ENCODE measurements around the gene NCKAP1. TPM values are rescaled to one million over a fixed set of nuclear protein-coding genes. Genes with fewer than 3 reads are reported as not detected.
A peak's percentile ranks its signal among the peaks of the same experiment; 100 is the strongest.

NCKAP1 gene
- total and polyA plus RNA-seq, 2 of the 4 experiments (the other 2 are of a cell fraction) = 91.1 to 160 TPM

DNA sequence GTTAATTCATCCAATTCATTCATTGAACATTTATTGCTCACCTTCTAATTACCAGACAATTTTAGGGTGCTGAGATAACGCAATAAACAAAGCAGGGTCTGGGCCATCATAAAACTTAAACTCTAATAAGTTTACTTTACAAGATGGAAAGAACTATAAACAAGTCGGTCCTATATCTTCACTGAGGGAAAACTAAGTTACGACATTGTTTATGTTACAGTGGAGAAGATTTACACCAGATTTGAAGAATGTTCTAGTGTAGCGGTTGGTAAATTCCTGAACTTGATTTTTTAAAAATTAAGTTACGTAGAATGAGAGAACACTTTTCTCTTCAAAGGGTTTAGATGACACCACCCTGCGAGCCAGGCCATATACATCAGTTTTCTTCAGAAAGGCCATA lies 151.2 kb downstream of the NCKAP1 start:
- H3K4me3 ChIP-seq (ENCODE audit: insufficient read depth, low read depth, low read length) = no peak overlapping the region
- peak; percentile 64 for ATAC-seq (ENCODE audit: low read depth)
- no peaks in the 10 kb centered on the region for H4K20me1 ChIP-seq (ENCODE audit: insufficient read depth, low read length)
- no peak overlapping the region for H2BK5ac ChIP-seq (ENCODE audit: low read depth, low read length, poor library complexity, severe bottlenecking)
- H3K9me3 ChIP-seq (ENCODE audit: control insufficient read depth, insufficient read depth, low read length) = no peaks in the 10 kb centered on the region
- ChIA-PET POLR2A (ENCODE audit: unreplicated experiment) (no interaction called here), CTCF (no interaction called here)
- no peak overlapping the region for H2AK9ac ChIP-seq (replicated peaks; ENCODE audit: low read depth, low read length, poor library complexity)
- no peaks in the 10 kb centered on the region for H3K9me1 ChIP-seq (ENCODE audit: insufficient read depth, low read length)
- H3K4me1 ChIP-seq (ENCODE audit: control insufficient read depth, insufficient read depth, low read length) = peaks cover 2% of the 10 kb centered on the region
- no peak overlapping the region for H2AK5ac ChIP-seq (ENCODE audit: low read depth, low read length)
- no TSS peak for BruUV-seq (replicated peaks)
- H3K9ac ChIP-seq (ENCODE audit: low read depth, low read length) = no peak overlapping the region
- H3K27ac ChIP-seq (ENCODE audit: insufficient read depth, low read length) = no peak overlapping the region
- no peak overlapping the region for H4K5ac ChIP-seq (ENCODE audit: low read depth, low read length)
- H3K4ac ChIP-seq (ENCODE audit: low read depth, low read length) = no peak overlapping the region
- no peak overlapping the region for H2AFZ ChIP-seq (replicated peaks; ENCODE audit: low read length, poor library complexity)
- in situ Hi-C loops (cut with MboI; ENCODE audit: low sequenced_read_pairs) = no loop called here
- H3K14ac ChIP-seq (replicated peaks; ENCODE audit: low read depth, low read length) = no peak overlapping the region
- no peak overlapping the region for H2BK120ac ChIP-seq (ENCODE audit: low read depth, low read length)
- no peak overlapping the region for H3K23ac ChIP-seq (ENCODE audit: low read depth, low read length)
- H4K8ac ChIP-seq (ENCODE audit: low read depth in 2 of 2, low read length in 2 of 2) = no peak overlapping the region
- no peak overlapping the region for H4K91ac ChIP-seq (ENCODE audit: insufficient read depth, low read depth, low read length)
- dilution Hi-C loops (cut with HindIII; ENCODE audit: low sequenced_read_pairs, unreplicated experiment) = no loop called here
- peak; percentile 53 for DNase-seq
- no peak for TF ChIP-seq MAZ (IDR thresholded peaks at IDR 0.05; ENCODE audit: borderline replicate concordance, low read depth, low read length)
- no peak for TF ChIP-seq SMC3 (IDR thresholded peaks at IDR 0.05; ENCODE audit: low read depth, low read length)
- TF ChIP-seq BHLHE40 (IDR thresholded peaks at IDR 0.05; ENCODE audit: low read depth, low read length) = no peak
- TF ChIP-seq NFE2L2 (IDR thresholded peaks at IDR 0.05; ENCODE audit: low read depth, low read length) = no peak
- TF ChIP-seq RCOR1 (IDR thresholded peaks at IDR 0.05; ENCODE audit: insufficient replicate concordance, low read length) = no peak
- TF ChIP-seq, protein P1, sequence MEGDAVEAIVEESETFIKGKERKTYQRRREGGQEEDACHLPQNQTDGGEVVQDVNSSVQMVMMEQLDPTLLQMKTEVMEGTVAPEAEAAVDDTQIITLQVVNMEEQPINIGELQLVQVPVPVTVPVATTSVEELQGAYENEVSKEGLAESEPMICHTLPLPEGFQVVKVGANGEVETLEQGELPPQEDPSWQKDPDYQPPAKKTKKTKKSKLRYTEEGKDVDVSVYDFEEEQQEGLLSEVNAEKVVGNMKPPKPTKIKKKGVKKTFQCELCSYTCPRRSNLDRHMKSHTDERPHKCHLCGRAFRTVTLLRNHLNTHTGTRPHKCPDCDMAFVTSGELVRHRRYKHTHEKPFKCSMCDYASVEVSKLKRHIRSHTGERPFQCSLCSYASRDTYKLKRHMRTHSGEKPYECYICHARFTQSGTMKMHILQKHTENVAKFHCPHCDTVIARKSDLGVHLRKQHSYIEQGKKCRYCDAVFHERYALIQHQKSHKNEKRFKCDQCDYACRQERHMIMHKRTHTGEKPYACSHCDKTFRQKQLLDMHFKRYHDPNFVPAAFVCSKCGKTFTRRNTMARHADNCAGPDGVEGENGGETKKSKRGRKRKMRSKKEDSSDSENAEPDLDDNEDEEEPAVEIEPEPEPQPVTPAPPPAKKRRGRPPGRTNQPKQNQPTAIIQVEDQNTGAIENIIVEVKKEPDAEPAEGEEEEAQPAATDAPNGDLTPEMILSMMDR (conservative IDR thresholded peaks at IDR 0.05; ENCODE audit: low read depth, low read length) = no peak
- no peak for TF ChIP-seq FOS (IDR thresholded peaks at IDR 0.05; ENCODE audit: low read depth, low read length)
- TF ChIP-seq POLR2A (IDR thresholded peaks at IDR 0.05; ENCODE audit: low read depth, low read length) = no peak
- no peak for TF ChIP-seq RFX5 (IDR thresholded peaks at IDR 0.05; ENCODE audit: low read depth, low read length)
- WGBS, 2 experiments (ENCODE audit: extremely low coverage in 2 of 2, insufficient read length in 1 of 2) = 14% methylated on average over 1 of the region's 6 CpGs; no CpG with 5 or more reads in 1 of the 2 experiments
- H3K79me1 ChIP-seq (ENCODE audit: low read depth in 1 of 2, low read length in 2 of 2) = no peaks in the 10 kb centered on the region
- no peaks in the 10 kb centered on the region for H3K36me3 ChIP-seq (ENCODE audit: control insufficient read depth, insufficient read depth, low read length)
- no peak overlapping the region for H2BK20ac ChIP-seq (ENCODE audit: low read depth, low read length)
- no peak overlapping the region for H2BK15ac ChIP-seq (ENCODE audit: low read depth, low read length)
- H3K27me3 ChIP-seq (ENCODE audit: control insufficient read depth, insufficient read depth, low read length) = no peaks in the 10 kb centered on the region
- intact Hi-C loops (cut with micrococcal nuclease) = no loop called here
- no peak overlapping the region; the same call in 1 of the 2 replicates for H3K4me2 ChIP-seq (ENCODE audit: low read depth, low read length)
- no peak overlapping the region for H3K56ac ChIP-seq (ENCODE audit: extremely low read depth, insufficient read depth, low read length)
- no peak overlapping the region for H3K18ac ChIP-seq (ENCODE audit: low read depth, low read length)
